ENCODE data around the gene GP5.
A peak's percentile ranks its signal among the peaks of the same experiment; 100 is the strongest.

The GP5 gene

GRCh38 chr3:194375473-194376240, 23.4 kb downstream of the GP5 start:
- peak; percentile 42 for DNase-seq

- DNase-seq: no peak
These were observed 24.1 kb downstream of the GP5 start for GRCh38 chr3:194374935-194375334.

- no peak for DNase-seq
These were observed 25.2 kb downstream of the GP5 start for GRCh38 chr3:194373899-194374298.

- DNase-seq: no peak
These were observed 26.0 kb downstream of the GP5 start for GRCh38 chr3:194373028-194373427.

- DNase-seq: no peak
These were observed 28.3 kb downstream of the GP5 start for GRCh38 chr3:194370753-194371152.

- DNase-seq: no peak
These were observed 29.4 kb downstream of the GP5 start, which contains the start of gene LRRC15 for GRCh38 chr3:194369522-194370279. TSS of gene LRRC15 (minus strand) at chr3:194369743. CDS start at chr3:194361043, 8,700 bp downstream.

GRCh38 chr3:194368918-194369317, 30.1 kb downstream of the GP5 start:
- DNase-seq: no peak

- no peak for DNase-seq
These were observed 30.8 kb downstream of the GP5 start for GRCh38 chr3:194367992-194368841.

- DNase-seq: no peak
These were observed 33.0 kb downstream of the GP5 start for GRCh38 chr3:194365978-194366490.

GRCh38 chr3:194365526-194365925, 33.5 kb downstream of the GP5 start:
- DNase-seq: no peak

- peak; percentile 32 for DNase-seq
These were observed 34.2 kb downstream of the GP5 start for GRCh38 chr3:194364652-194365434.

GRCh38 chr3:194364314-194364651, 34.8 kb downstream of the GP5 start:
- no peak for DNase-seq

- no peak for DNase-seq
These were observed 38.5 kb downstream of the GP5 start for GRCh38 chr3:194360568-194360967.

- no peak for DNase-seq
These were observed 41.4 kb downstream of the GP5 start for GRCh38 chr3:194357681-194358080.

GRCh38 chr3:194355379-194355778, 43.7 kb downstream of the GP5 start:
- no peak for DNase-seq

- DNase-seq: no peak
These were observed 44.8 kb downstream of the GP5 start for GRCh38 chr3:194354315-194354714.

GRCh38 chr3:194352667-194353246, 46.3 kb downstream of the GP5 start:
- no peak for DNase-seq

GRCh38 chr3:194351952-194352536, 47.0 kb downstream of the GP5 start:
- no peak for DNase-seq

GRCh38 chr3:194351080-194351672, 47.9 kb downstream of the GP5 start, which contains the start of gene CPN2:
TSS of gene CPN2 (minus strand) at chr3:194351328. CDS start at chr3:194342702, 8,626 bp downstream.
- DNase-seq: no peak

- DNase-seq: no peak
These were observed 48.4 kb downstream of the GP5 start for GRCh38 chr3:194350726-194351071.

- DNase-seq: no peak
These were observed 50.7 kb downstream of the GP5 start for GRCh38 chr3:194348354-194348753.
